Measurements from ENCODE around the gene QRICH2.

- TF ChIP-seq CTCF (IDR thresholded peaks at IDR 0.05; ENCODE audit: insufficient read depth, low read depth, low read length) (no peak), EZH2 (IDR thresholded peaks at IDR 0.05; ENCODE audit: insufficient read depth, low read length) (no peak)
Observed at GRCh38 chr17:76254275-76254674, 53.8 kb downstream of the QRICH2 start.

All from astrocyte (in vitro differentiated cells and primary cell).